Epidermal melanocyte (primary cell): ENCODE measurements around the gene ZBTB47.

Experiments
- DNase-seq: peaks from one replicate; pipeline ENCODE4 v3.0.0; 2011; ENCODE audit warnings: low spot score; ENCODE audit not compliant: insufficient read length

The ZBTB47 gene

DNA sequence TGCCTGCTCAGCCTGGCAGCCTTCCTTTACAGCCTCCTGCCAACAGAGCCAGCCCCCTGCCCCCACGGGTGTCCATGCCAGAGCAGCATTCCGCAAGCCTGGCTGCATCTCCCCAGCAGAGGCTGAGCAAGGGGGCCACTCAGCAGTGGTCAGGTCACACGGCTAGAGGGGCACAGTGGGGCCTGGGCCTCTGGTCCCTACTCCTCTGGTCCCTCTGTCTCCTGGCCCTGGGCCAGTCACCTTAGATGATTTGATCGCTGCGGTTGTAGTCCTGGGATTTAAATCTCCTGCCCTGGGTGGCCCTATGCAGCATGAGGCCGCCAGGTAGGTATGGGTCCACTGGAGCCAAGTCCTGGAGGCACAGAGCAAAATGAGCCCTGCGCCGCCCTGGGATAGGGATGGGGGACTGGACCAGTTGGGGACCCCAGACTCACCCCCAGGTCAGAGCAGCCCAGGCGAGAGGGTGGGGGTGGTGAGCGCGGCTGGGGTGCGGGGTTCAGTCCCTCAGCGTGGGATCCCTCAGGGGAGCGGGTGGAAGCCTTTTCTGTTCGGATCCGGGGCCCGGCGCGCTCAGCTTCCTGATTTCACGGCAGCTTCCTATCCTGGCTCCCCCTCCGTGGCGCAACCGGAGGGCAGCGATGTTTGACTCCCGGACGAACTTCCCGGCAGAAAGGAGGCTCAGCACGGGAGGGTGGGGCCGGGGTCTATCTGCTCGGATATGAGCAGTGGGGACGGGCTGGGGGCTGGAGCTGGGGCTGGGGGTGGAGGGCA is at the start of gene ZBTB47:
Gene ZBTB47 (plus strand): TSS at position 138 of the 771 bp plus-strand sequence. CDS start 4,659 bp downstream, outside the sequence.
- no peak for DNase-seq

DNA sequence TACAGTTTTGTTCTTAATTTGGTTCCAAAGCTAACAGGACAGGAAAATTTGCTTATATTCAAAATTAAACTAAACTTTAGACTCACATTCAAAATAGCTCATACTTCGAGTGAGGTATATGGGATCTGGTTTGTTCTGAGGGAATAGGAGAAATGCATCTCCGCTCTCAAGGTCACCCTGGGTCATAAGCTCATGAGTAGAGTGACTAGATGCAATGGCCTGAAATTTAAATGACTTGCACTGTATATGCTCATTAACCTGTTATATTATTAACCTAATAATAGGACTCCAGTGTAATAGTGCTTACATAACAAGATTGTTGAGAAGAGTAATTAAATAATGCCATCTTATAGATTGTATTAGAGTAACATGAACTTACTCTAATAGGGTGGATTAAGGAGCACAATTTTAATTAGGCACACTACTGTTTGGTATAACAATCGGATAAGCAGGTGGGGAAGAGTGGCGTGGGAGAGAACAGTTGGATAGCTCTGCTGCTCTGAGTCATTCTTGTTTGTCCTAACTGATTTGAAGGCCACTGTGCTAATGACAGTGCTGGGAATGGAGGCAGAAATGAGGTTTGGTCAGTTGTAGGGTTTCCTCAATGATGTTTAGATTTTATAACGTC is 47.8 kb upstream of the ZBTB47 start:
- no peak for DNase-seq

GRCh38 chr3:42608581-42608980 is 44.9 kb upstream of the ZBTB47 start:
- DNase-seq: no peak

DNA sequence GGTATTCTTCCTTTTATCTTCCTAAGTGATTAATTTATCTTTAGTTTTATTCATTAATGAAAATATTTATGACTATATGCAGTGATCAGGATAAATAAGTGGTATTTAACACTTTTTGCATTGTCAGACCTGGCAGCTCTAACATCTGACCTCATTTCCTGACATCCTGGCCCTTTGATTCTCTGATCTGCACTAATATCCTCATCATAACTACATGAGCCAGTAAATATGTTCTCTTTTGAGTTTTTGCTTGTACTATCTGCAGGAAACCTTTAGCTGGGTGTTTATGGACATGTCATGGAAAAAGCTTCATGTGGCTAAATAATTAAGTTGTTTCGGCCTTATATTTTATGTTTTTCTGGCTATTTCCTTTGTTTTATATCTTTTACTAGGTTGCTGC is 42.5 kb upstream of the ZBTB47 start:
- no peak for DNase-seq

DNA sequence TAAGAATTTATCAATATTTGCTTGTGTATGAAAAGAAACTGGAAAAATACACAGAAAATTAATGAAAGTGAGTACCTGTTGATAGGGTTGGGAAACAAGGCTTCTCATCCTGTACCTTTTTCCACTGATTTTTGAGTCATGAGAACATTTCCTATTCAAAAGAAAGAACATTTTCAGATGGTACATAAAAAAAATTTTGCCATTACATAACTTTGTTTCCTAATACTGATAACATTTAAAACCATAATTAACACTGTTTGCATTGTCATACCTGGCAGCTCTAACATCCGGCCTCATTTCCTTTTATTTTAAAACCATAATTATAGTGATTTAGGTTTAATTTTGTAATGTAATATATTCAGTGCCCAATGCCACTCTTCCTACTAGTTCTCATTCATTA is 41.3 kb upstream of the ZBTB47 start:
- DNase-seq: no peak

- DNase-seq: no peak
These were observed 40.6 kb upstream of the ZBTB47 start for GRCh38 chr3:42612928-42613327.

GRCh38 chr3:42613462-42613861 is 40.0 kb upstream of the ZBTB47 start:
- DNase-seq: no peak

DNA sequence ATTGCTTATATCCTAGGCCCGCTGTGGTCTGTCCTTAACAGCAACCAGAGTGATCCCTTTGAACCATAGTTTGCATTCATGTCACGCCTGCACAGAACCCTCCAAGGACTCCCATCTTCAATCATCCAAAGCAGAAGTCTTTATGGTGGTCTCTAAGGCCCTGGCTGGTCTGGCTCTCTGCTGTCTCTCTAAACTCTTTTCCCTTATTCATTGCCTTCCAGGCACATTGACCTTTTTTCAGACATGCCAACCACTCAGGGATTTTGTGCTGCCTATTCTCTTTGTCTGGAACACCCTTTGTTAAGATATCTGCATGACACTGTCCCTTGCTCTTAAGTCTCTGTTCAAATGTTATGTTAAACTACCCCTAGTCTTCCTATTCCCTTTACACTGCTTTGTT is 21.9 kb upstream of the ZBTB47 start:
- DNase-seq: no peak

GRCh38 chr3:42632146-42632545 is 21.4 kb upstream of the ZBTB47 start:
- DNase-seq: no peak

DNA sequence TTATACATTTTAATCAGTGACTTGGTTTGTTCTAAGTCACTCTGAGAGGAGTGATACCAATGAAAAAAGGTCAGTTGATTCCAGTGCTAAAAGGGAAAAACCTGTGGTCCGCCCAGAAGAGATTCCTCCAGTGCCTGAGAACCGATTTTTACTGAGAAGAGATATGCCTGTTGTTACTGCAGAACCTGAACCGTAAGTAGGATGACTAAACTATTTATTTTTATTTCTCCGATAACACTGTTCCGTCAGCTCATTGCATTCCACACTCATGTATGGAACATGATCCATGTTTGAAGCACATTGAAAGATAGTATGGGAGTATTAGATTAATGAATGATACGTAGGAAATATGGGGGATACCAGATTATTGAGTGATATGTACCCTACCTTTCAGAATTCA is 20.0 kb upstream of the ZBTB47 start:
- DNase-seq: no peak

GRCh38 chr3:42635111-42635510 is 18.4 kb upstream of the ZBTB47 start:
- no peak for DNase-seq

GRCh38 chr3:42637001-42637400 is 16.5 kb upstream of the ZBTB47 start:
- DNase-seq: no peak

GRCh38 chr3:42638339-42638842 is 15.1 kb upstream of the ZBTB47 start:
- no peak for DNase-seq

- no peak for DNase-seq
These were observed 14.3 kb upstream of the ZBTB47 start for GRCh38 chr3:42639192-42639591.

DNA sequence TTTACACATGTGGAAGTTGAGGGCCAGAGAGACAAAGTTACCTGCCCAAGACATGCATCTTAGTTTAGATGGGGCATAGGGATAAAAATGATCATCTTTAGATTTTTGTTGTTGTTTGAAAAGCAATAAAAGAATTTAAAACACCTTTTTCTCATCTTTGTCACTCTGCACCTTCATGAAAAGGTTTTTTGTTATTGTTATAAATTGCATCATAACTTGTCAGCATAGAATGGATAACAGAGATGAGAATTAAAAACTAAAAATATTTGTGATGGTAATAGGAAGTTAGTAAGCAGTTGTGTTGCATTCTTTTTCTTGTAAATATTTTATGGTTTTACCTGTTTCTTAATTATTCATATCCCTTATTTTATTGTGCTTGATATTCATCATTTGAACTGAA is 13.4 kb upstream of the ZBTB47 start:
- DNase-seq: no peak

DNA sequence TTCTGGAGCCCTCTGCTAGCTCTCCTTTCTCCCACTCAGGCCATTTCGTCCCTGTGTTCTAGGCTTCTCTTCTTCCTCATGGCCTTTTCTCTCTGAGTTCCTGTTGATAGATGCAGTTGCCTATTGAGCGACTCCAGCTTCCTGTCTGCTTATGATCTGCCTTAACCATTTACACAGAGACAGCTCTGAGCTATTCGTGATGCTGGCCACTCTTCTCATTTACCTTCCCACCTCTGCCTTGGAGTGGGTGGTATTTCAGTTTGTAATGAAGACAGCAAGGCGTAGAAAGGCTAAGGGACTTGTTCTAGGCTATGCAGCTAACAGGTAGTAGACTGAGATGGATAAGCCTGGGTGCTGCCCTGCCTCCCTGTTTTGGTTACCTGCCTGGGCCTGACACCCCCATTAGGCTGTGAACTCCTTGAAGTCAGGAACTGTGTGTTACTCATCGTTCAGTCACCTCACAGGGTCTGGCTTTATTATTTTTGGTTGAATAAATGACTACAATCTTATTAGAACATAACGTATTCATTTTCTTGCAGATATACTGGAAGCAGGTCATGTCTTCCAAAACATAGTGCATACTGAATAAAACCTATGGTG is 12.6 kb upstream of the ZBTB47 start:
- DNase-seq: no peak

- no peak for DNase-seq
These were observed 5.6 kb upstream of the ZBTB47 start for GRCh38 chr3:42647821-42648459.

GRCh38 chr3:42649006-42649405 is 4.5 kb upstream of the ZBTB47 start:
- no peak for DNase-seq

- no peak for DNase-seq
These were observed 3.7 kb upstream of the ZBTB47 start for GRCh38 chr3:42649783-42650182.

GRCh38 chr3:42651248-42652091 is 2.0 kb upstream of the ZBTB47 start:
- DNase-seq: no peak

DNA sequence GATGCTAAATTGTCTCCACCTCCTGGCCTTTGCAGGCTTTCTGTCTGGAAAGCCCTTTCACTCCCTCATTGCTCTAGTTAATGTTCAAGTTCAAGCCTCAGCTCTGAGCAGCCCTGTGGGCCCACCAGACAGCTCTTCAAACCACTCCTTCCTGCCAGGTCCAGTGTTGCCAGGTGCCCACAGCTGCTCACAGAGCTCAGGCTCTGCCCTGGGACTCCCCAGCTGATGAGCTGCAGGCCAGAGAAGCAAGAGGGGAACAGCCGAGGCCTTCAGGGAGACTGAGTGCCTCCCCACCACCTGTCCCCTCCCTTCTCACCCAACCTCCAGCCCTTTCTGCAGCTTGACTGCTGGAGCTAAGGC is 1.3 kb upstream of the ZBTB47 start:
- DNase-seq: no peak
